ENCODE measurements around the gene VWA5B1. TPM values are rescaled to one million over a fixed set of nuclear protein-coding genes. Genes with fewer than 3 reads are reported as not detected.

VWA5B1 gene
- total and polyA plus RNA-seq, 10 donors = 0.28 TPM; not detected in 9

DNA sequence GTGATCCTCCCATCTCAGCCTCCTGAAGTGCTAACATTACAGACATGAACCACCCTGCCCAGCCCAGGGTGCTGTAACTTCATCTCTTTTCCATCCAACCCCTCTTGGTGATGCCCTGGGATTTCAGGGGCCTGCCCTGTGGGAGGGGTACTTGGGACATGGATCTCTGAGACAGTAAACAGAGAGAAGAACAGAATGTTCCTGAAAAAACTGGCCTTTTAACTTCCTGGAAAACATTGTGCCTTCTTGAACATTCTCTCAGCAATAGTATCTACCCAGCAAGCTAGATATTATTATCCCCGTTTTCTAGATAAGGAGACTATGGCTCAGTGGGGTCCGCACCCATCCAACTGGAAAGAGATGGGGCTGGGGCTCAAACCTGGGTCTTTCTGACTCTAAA, 57.0 kb downstream of the VWA5B1 start:
- H3K27ac ChIP-seq = no peak overlapping the region
- peaks cover 0 to 57% (median 25%) of the 10 kb centered on the region in 7 donors for H3K27me3 ChIP-seq (replicated peaks in 1 of 7)
- no peaks in the 10 kb centered on the region for H3K36me3 ChIP-seq
- no peak for TF ChIP-seq POLR2A (IDR thresholded peaks at IDR 0.05)
- TF ChIP-seq POLR2AphosphoS5 (IDR thresholded peaks at IDR 0.05) = no peak
- TF ChIP-seq, protein P1, sequence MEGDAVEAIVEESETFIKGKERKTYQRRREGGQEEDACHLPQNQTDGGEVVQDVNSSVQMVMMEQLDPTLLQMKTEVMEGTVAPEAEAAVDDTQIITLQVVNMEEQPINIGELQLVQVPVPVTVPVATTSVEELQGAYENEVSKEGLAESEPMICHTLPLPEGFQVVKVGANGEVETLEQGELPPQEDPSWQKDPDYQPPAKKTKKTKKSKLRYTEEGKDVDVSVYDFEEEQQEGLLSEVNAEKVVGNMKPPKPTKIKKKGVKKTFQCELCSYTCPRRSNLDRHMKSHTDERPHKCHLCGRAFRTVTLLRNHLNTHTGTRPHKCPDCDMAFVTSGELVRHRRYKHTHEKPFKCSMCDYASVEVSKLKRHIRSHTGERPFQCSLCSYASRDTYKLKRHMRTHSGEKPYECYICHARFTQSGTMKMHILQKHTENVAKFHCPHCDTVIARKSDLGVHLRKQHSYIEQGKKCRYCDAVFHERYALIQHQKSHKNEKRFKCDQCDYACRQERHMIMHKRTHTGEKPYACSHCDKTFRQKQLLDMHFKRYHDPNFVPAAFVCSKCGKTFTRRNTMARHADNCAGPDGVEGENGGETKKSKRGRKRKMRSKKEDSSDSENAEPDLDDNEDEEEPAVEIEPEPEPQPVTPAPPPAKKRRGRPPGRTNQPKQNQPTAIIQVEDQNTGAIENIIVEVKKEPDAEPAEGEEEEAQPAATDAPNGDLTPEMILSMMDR (IDR thresholded peaks at IDR 0.05 in 8 of 11, conservative IDR thresholded peaks at IDR 0.05 in 3 of 11) = no peak
- H3K4me3 ChIP-seq = no peak overlapping the region
- DNase-seq = peak; percentile 33
- 88 to 97% (median 91%) methylated on average over 2 of the region's 2 CpGs for WGBS, 5 donors
- peaks cover 0 to 9% (median 6%) of the 10 kb centered on the region in 8 donors for H3K9me3 ChIP-seq
- intact Hi-C loops (cut with DNase I; ENCODE audit: low total_unique reads) = no loop called here
- H3K4me1 ChIP-seq = peaks cover 0 to 10% (median 2%) of the 10 kb centered on the region in 6 donors

DNA sequence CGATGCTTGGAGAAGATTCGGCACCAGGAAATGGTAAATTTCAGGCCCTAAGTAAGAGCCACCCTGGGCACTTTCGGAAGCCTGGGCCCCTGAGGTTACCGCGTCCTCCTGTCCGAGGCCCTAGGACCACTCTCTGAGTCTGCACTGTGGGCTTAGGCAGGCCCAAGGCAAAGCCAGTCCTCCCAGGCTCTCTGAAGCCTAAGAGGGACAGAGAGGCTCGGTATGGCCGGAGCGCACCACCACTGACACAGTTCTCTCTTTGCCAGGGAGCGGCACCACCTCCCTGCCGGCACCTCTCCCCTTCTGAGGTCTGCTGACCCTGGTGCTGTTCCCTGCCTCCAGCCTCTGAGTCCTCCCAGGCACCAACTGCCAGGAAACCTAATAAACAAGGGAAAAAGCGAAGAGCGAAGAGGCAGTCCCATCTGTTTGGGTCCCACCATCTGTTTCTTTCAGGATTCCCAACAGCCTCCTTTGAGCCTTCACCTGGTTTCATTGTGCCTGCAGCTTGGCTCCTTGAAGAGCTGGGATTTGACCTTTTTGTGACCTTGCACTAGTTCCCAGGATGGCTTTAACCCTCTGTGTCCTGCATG, 57.7 kb downstream of the VWA5B1 start:
- Histone ChIP-seq H3K4me3 (no peak overlapping the region), H3K9me3 (peaks cover 0 to 9% (median 6%) of the 10 kb centered on the region in 8 donors), H3K27ac (no peak overlapping the region), H3K4me1 (peaks cover 0 to 5% (median 0%) of the 10 kb centered on the region in 6 donors), H3K27me3 (replicated peaks in 1 of 7) (peaks cover 0 to 50% (median 18%) of the 10 kb centered on the region in 7 donors), H3K36me3 (no peaks in the 10 kb centered on the region)
- 85 to 87% (median 86%) methylated on average over 6 to 13 of the region's 13 CpGs for WGBS, 5 donors
- intact Hi-C loops (cut with DNase I; ENCODE audit: low total_unique reads) = no loop called here
- TF ChIP-seq POLR2A (IDR thresholded peaks at IDR 0.05) = no peak
- TF ChIP-seq, protein P1 (IDR thresholded peaks at IDR 0.05 in 8 of 11, conservative IDR thresholded peaks at IDR 0.05 in 3 of 11) = no peak
- no peak for TF ChIP-seq POLR2AphosphoS5 (IDR thresholded peaks at IDR 0.05)
- DNase-seq = peak; percentile 46

DNA sequence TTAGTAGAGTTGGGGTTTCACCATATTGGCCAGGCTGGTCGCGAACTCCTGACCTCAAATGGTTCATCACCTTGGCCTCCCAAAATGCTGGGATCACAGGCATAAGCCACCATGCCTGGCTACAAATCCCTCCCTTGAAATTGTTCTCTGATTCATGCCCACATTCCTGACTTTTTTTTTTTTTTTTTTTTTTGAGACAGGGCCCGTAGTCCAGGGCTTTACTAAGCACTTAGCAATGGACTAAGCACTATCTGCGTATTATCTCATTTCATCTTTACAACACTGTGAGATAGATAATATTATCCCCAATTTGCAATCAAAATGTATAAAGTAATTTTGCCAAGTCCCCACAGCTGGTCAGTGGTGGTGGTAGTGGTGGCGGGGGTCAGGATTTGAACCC, 58.9 kb downstream of the VWA5B1 start:
- 77 to 99% (median 94%) methylated on average over 5 of the region's 5 CpGs for WGBS, 5 donors
- Histone ChIP-seq H3K9me3 (peaks cover 0 to 9% (median 6%) of the 10 kb centered on the region in 8 donors), H3K4me1 (peaks cover 0 to 8% (median 0%) of the 10 kb centered on the region in 6 donors), H3K4me3 (no peak overlapping the region), H3K27ac (no peak overlapping the region), H3K27me3 (replicated peaks in 1 of 7) (peaks cover 0 to 44% (median 14%) of the 10 kb centered on the region in 7 donors), H3K36me3 (no peaks in the 10 kb centered on the region)
- intact Hi-C loops (cut with DNase I; ENCODE audit: low total_unique reads) = no loop called here
- DNase-seq = no peak
- TF ChIP-seq POLR2AphosphoS5 (IDR thresholded peaks at IDR 0.05) (no peak), POLR2A (IDR thresholded peaks at IDR 0.05) (no peak)
- TF ChIP-seq, protein P1 (IDR thresholded peaks at IDR 0.05 in 8 of 11, conservative IDR thresholded peaks at IDR 0.05 in 3 of 11) = no peak

DNA sequence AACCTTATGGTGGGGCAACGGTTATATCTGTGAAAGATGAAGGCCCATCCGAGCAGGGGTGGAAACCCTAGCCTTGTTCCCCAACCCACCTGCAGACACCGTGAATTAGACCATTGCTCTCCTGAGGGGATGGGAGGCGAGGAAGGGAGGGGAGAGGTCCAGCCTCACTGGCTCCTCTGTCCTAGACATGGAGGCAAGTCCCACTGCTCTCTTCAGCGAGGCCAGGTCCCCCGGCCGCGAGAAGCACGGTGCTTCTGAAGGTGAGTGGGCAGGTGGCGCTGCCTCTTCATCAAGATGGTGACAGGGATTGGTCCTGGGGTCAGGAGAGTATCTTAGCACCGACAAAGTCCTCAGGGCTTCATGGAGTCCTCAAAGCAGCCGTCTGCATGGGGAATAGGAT, 59.3 kb downstream of the VWA5B1 start:
- peak; percentile 28 for DNase-seq
- Histone ChIP-seq H3K36me3 (no peaks in the 10 kb centered on the region), H3K4me3 (no peak overlapping the region), H3K9me3 (peaks cover 0 to 9% (median 6%) of the 10 kb centered on the region in 8 donors), H3K27me3 (replicated peaks in 1 of 7) (peaks cover 0 to 41% (median 10%) of the 10 kb centered on the region in 7 donors), H3K4me1 (peaks cover 0 to 8% (median 0%) of the 10 kb centered on the region in 6 donors), H3K27ac (no peak overlapping the region)
- WGBS, 5 donors = 86 to 90% (median 86%) methylated on average over 12 of the region's 12 CpGs
- TF ChIP-seq, protein P1 (IDR thresholded peaks at IDR 0.05 in 8 of 11, conservative IDR thresholded peaks at IDR 0.05 in 3 of 11) = no peak
- TF ChIP-seq POLR2A (IDR thresholded peaks at IDR 0.05) = no peak
- no peak for TF ChIP-seq POLR2AphosphoS5 (IDR thresholded peaks at IDR 0.05)
- intact Hi-C loops (cut with DNase I; ENCODE audit: low total_unique reads) = no loop called here

All from spleen (tissue), 11 donors.